MM.1S (cell line): ENCODE results near the gene MRPL4.

Experiments
- EZH2 ChIP-seq: fragments of 300-600 bp; sonication (generic); optimal IDR thresholded peaks from 2 replicates; pipeline ENCODE3; 2017; ENCODE audit warnings: low read depth, mild to moderate bottlenecking, antibody characterized with exemption, low read length, mixed read lengths
- TF ChIP-seq, protein P1 (sequence below): fragments of 300-600 bp; sonication (generic); IDR thresholded peaks from 2 replicates; pipeline ENCODE4 v1.5.1; 2016; ENCODE audit warnings: antibody characterized with exemption, low read length, mixed read lengths

DNA sequence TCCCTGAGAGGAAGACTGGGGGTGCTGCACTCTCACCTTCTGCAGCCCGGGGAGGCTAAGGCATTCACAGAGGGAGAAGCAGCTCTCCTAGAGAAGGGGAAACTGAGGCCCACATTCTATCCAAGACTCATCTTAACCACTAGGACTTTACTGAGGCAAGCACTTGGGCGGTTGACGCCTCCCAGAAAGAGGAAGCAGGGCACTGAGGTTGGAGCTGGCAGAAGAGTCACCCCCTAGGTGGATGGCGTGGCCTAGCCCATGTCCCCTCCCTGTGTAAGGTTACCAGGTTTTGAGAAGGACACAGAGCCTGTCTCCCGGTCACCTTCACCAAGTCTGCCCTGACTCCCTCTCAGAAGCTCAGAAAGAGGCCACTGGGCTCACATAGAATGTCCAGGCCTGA is 23.6 kb upstream of the MRPL4 start:
- TF ChIP-seq EZH2, result no peak
- TF ChIP-seq, protein P1, sequence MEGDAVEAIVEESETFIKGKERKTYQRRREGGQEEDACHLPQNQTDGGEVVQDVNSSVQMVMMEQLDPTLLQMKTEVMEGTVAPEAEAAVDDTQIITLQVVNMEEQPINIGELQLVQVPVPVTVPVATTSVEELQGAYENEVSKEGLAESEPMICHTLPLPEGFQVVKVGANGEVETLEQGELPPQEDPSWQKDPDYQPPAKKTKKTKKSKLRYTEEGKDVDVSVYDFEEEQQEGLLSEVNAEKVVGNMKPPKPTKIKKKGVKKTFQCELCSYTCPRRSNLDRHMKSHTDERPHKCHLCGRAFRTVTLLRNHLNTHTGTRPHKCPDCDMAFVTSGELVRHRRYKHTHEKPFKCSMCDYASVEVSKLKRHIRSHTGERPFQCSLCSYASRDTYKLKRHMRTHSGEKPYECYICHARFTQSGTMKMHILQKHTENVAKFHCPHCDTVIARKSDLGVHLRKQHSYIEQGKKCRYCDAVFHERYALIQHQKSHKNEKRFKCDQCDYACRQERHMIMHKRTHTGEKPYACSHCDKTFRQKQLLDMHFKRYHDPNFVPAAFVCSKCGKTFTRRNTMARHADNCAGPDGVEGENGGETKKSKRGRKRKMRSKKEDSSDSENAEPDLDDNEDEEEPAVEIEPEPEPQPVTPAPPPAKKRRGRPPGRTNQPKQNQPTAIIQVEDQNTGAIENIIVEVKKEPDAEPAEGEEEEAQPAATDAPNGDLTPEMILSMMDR, result no peak
